Activated CD8-positive, alpha-beta memory T cell treated with anti-CD3 and anti-CD28 coated beads, Interleukin-2, amount 50 U/mL, for 24 hours (primary cell): Measurements from ENCODE around the gene ZNF385B.
"Not testable (repeated sequence)": the region's sequence is repeated elsewhere in the genome, so short reads cannot be mapped to it uniquely, and the experiment has no call there.

Source experiments
- DNase-seq: peaks from one replicate; pipeline ENCODE4 v3.0.0-alpha.2; 2020; ENCODE audit errors: extremely low read depth

The ZNF385B gene

DNA sequence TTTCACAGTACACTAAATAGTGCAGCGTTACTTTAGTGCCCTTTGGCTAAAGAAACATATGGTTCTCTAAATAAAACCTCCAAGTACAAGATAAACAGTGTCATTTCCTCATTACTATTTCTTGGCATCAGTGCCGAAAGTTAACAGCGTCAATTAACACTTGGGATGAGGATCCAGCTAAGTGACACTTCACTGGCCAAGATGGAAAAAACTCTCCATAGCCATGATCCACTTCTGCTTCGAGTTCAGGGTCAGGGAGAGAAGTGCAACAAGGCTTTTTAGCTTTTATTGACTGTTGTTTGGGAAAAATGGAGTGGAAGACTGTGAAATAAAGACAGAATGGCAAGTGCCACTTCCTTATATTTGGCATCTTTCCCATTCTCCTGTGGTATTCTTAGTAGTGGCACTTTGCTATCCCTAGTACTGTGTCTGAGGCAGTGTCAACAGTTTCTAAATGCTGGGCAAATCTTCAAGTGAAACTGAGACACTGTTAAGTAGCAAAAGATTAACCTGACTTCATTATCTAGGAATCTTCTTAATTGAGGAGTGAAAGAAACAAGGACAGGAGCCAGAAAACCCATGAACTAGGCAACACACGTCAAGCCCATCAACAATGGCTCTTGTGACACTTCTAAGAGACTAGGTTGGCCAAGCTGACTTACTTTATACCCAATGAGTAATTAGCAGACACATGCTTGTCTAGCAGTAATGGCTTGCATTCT is 374.2 kb downstream of the ZNF385B start:
- no peak for DNase-seq

DNA sequence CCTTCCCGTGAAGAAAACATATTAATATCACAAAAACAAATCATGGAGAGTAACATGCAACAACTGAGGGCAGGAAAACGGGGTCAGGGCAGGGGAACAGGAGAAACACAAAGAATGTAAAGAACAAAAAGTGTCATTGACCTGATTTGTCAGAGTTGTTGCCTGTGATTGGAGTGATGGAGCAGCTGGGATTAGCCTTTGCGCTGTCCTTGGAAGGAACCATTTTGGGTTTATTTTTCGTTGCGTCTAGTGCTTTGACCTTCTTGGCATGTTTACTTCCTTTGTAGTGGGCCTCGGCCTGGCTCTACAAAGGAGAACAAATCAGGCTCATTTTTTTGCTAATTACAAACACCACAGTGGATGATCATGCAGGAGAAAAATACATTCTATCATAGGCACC is 378.3 kb downstream of the ZNF385B start:
- DNase-seq: no peak

DNA sequence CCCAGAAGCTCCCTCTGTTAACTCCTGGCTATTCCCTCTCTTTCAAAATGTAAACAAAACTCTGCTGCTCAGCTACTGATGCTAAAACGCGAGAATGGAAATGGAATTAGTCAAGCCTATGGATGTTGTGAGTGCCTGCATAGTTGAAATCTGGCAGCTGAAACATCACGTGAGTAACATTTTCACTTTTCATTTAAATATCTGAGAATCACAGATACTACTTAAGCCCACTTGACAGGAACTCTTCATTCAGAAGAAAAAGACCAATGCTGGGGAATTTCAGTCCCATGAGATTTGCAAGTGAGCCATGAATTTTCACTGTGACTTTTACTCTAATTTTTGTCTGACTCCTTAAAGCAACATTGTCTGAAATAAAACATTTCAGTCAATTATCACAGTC is 381.5 kb downstream of the ZNF385B start:
- no peak for DNase-seq

DNA sequence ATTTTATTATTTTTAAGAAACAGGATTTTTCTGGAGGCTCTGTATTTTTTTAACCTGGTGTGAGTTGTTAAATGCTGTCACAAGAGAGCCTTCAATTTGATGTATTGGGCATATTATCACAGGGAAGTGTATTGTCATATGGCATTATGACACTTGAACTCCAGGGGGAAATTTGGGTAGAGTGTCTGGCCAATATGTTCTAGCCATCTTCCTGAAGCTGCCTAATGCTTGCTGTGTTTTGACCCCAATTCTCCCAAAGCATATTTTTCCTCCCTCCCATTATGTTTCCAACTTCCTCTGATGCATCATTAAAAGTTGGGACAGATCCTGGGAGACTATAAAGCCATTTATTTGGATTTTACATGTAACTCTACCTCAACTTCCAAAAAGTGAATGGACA is 382.6 kb downstream of the ZNF385B start:
- no peak for DNase-seq

DNA sequence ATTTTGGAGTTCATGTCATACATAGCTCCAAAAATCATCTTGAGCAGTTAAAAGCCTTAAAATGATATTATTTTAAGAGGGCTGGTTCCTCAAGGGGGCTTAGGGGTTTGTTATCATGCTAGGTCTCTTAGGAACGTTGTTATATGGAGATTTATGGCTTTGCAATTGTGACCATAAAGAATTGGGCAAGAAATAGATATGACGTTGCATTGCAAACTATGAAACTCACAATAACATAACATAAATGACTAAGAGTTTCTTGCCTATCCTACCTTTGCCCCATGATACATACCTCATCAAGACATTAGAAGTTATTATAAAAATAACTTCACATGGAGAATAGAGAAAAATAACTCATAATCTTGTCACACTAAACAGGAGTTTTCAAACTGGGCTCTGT is 390.4 kb downstream of the ZNF385B start:
- DNase-seq: no peak

DNA sequence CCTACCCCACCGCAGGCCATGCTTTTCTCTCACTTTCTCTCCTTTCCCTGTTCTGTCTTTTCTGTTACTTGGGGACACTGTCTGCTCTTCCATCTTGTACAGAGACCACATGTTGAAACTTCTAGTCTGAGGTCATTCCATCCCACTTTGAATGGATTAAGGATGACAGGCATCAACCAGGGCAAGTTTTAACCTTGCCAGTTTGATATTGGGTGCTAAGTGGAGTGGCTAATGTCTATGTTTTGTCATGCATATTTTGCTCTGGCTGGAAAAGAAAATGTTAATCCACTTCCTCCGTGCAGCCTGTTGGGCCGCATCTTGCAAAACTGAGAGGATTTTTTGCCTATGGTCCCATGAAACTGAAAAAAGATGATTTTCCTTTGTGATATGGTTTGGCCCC is 391.3 kb downstream of the ZNF385B start:
- DNase-seq: no peak

DNA sequence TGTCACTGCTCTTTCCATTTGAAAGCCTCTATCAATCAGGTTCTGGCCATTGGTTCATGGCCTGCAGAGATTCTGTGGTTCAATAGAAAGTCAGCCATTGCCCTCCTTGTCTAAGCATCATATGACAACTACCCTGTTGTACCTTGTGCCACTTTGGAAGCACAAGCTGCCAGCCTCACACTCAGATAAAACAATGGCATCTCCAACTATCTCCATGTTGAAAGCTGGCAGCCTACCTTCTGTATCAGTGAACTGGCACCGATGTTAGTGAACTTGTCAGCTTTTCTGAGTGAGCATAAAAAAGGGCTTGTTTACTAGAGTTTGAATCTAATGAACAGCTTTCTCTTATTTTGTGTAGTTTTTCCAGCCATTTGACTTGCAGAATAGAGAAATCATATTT is 393.5 kb downstream of the ZNF385B start:
- no peak for DNase-seq

DNA sequence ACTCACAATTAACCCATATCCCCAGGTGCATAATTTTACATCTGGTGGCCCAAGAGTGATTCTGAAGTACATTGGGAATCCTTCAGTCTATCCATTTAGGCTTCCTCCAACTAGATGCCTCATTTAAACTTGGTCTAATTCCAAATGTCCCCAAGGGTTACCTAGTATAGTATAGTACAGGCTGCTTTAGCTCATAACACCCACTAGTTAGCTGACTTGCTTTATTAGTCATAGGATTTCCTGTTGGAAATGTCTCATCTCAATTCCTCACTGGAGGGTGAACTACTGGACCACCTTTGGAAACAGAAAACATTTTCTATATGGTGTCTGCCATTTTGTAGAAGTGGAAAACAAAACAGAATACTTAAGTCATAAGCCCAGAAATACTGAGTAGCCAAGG is 394.3 kb downstream of the ZNF385B start:
- DNase-seq: no peak

DNA sequence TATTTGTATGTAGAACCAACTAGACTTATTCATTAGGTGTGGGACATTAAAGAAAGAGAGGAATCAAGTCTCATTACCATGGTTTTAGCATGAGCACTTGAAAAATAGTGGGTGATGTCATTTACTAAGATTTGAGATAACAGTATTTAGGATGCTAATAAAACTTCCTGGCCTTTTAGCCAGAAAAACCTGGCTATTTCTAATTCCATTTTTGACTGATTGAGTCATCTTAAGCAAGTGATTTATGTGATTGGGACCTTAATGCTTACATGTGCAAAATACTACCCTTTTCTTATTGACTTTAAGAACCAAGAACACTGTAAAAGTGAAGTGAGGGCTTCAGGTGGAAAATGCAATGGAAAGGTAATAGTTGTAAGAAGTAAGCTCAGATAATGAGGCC is 400.0 kb downstream of the ZNF385B start:
- no peak for DNase-seq

DNA sequence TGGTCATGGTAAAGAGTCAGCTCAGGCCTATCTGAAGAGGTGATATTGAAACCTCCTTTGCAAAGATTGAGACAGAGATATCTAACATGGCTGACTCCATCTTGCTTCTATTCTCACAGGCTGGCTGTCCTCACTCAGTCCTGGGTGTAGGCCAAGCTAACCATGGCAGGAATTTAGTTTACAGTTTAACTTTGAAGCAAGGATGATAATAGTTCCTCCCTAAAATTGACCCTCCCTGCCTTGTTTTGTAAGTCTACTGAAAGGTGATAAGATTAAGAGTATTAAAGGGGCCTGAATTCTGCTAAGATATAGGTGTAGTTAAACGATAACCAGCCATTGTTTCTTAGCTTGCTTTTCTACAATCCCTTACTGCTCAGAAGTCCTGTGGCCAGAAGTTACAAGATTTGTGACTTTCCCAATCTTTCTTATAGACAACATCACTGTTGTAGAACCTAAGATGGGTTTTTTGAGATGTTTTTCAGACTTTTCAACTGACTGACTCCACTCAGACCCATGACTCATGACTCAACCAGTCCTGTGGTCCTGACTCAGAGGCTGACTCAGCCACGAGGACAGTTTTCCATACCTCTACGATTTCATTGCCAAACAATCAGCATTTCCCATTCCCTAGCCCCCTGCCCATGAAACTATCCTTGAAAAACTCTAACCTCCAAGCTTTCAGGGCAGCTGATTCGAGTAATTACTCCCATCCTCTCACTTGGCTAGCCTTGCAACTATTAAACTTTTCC is 401.1 kb downstream of the ZNF385B start:
- DNase-seq: no peak

DNA sequence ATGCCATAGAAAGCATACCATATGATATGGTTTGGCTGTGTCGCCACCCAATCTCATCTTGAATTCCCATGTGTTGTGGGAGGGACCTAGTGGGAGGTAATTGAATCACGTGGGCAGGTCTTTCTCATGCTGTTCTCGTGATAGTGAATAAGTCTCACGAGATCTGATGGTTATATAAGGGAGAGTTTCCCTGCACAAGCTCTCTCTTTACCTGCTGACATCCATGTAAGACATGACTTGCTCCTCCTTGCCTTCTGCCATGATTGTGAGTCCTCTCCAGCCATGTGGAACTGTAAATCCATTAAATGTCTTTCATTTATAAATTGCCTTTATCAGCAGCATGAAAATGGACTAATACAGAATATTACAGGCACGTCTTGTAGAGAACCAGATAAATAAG is 403.3 kb downstream of the ZNF385B start:
- DNase-seq: not testable (repeated sequence)

DNA sequence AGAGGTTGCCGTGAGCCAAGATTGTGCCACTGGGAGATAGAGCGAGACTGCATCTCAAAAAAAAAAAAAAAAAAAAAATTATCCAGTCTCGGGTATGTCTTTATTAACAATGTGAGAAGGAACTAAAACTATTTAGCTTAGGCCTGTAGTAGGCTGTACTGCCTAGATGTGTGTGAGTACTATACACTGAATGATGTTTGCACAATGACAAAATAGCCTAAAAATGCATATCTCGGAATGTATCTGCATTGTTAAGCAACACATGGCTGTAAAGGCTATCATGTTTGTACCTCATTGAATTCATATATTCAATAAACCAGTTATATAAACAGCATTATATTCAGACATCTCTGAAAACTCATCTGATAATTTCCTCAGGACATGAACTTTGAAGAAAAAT is 405.6 kb downstream of the ZNF385B start:
- DNase-seq: no peak

DNA sequence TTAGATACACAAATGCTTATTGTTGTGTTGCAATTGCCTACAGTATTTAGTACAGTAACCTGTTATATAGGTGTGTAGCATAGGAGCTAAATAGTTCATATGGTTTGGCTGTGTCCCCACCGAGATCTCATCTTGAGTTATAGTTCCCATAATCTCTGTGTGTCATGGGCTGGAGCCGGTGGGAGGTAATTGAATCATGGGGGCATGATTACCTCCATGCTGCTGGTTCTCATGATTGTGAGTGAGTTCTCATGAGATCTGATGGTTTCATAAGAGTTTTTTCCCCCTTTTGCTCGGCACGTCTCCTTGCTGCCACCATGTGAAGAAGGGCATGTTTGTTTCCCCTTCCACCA is 406.3 kb downstream of the ZNF385B start:
- no peak for DNase-seq

DNA sequence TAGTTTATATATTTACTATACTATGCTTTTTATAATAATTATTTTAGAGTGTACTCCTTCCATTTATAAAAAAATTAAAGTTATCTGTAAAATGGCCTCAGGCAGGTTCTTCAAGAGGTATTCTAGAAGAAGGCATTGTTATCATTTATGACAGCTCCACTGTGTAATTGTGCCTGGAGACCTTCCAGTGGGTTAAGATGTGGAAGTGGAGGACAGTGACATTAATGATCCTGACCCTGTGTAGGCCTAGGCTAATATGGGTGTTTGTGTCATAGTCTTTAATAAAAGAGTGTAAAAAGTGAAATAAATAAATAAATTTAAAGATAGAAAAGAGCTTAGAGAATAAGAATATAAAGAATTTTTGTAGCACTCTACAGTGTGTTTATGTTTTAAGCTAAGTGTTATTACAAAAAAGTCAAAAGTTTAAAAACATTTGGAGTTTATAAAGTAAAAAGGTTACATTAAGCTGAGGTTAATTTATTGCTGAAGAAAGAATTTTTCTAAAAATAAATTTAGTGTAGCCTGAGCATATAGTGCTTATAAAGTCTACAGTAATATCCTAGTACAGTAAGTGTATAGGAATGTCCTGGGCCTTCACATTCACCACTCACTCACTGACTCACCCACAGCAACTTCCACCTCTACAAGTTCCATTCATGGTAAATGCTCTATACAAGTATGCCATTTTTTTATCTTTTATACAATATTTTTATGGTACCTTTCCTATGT is 406.8 kb downstream of the ZNF385B start:
- no peak for DNase-seq

DNA sequence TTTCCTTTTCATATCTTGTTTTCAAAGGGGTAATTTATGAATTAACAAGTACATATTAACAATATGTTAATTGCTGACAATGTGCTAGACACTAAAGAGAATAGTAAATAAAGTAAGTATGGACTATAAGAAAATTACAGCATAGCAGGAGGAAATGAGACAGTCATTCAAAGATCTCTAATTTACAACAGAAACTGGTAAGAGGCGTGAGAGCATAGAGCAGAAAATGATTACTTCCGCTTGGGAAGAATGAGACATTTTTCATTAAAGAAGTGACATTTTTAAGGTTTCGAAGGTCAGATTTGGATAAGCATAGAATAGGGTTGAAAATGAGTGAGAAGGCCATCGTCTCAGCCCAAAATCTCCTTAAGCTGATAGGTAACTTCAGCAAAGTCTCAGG is 412.4 kb downstream of the ZNF385B start:
- no peak for DNase-seq

DNA sequence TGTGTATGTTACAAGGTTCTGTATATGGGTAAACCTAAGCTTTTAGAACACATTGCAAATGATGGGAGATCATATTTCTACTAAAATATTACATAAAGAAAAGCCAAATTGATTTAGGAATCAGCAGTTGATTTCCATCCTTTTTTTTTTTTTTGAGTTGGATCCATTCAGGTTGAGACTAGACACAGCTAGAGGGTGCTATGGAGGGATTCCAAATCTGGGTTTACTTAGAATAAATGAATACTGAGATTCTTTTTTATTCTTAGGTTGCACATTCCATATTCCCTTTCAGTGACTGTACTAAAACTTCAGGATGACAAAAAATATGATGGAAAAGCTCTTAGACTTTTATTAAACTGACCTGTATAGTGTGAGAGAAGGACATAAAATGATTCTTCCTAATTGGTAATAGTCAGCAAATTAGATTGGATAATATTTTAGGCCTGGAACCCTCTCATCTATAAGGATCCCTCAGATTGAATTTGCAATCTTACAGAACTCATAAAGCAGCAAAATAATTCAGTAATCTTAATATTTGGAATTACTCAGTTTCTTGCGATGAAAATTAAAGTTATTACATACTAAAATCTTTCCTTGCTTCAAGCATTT is 413.5 kb downstream of the ZNF385B start:
- no peak for DNase-seq

DNA sequence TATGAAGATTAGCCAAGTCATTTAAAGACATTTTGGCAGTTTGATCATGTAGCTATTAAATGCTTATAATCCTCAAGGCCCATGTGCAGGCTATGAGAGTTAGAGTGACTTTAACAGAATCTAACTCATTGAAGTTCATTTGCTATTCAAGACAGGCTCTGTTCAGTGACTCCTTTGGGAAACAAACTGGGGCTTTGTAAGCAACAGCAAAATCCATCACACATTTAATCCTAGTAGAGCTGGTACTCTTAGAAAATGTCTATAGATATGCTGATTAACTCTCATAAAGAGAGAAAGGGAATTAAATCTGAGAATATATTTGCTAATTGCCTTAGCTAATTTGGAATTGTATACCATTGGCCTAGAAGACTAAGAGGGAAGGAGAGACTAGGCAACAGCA is 414.0 kb downstream of the ZNF385B start:
- no peak for DNase-seq

DNA sequence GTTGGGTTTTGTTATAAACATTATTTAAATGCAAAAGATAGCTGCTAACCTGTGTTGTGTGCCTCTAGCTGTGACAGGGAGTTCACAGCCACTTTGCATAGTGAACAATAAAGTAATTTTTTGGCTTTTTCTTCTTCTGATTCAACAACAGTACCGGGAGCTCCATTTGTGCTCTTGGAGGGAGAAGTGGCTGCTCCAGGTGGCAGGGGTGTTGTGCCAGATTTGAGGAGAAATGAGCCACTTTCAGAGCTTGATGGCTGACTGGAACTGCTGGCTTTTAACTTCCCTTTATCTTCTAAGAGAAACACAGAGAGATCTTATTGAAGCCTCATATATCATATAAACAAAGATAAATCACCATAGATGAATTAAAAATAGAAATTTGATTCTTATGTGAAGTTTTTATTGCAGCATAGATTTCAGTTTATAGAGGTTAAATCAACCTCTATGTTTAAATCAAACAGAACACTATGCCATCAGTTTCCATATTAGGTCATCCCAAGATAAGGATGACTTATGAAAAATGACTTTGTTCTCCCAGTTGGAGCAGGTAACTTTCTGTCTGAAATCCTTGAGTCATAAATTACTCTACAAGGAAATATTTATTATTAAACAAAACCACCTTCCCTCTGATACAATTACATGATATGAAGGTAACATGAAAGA is 414.8 kb downstream of the ZNF385B start:
- no peak for DNase-seq

DNA sequence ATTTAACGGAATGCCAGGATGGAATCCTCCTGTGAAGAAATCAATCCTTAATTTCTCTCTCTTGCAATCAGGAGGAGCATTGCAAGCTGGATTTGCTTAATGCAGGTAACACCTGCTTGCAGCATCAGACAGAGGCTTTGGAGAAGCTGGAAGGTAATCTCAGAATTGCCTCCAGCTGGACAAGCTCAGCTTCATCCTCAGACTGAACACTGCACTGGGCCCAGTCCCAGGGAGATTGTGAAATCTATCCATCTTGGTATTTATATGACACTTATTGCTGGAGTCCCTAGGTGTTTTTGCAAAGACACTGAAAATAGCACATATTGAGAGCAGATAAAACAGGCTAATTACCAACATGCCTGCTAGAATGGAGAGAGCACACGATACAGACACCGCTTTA is 417.4 kb downstream of the ZNF385B start:
- DNase-seq: no peak

DNA sequence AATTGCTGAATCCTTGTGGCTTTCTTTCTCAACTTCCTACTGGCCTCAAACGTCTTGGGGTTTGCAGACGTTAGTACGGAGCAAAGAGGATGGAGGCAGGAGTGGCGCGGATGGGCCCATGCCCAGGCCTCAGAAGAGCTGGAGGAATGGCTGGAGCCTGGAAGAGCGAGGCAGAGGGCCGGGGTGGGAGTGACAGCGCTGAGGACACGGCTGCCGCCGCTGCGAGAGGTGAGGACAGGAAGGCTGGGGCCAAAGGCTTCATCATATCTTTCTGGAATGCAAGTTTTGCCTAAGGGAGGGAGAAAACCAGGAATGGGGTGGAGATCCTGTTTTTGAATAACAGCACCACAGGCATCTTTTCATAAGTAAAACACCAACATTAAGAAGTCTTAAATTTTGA is 418.2 kb downstream of the ZNF385B start:
- no peak for DNase-seq

DNA sequence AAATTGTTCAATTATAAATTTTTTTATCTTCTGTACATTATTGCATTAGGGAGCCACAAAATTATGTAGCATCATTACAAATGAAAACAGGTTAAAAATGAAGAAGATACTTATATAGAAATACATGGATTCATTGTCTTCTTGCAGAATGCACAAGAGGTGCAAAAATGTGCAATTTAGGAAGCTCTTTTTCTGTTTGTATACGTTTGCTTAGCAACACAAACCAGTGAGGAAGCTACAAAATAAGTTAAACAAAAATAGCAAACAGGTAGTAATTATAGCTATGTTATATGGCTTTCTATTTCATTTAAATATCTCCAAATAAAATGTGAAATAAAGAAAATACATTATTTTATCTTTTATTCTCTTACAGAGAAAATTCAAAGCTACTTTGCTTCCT is 419.2 kb downstream of the ZNF385B start:
- DNase-seq: no peak

DNA sequence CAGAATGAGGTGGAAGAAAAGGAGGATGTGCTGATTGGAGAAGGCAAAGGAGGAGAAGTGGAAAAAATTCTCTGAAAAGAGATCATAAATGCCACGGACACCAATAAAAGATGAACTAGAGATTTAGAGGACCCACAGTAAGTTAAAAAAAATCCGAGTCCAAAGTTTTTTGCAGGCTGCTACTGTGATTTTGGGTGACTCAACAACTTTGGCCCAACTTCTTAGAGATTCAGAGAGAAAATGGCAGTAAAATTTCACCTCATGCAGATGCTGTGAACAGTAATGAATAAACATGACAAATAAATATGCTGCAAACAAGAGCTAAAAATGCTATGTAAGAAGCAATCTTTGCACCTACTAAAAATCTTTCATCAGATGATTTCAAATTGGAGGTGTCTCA is 419.9 kb downstream of the ZNF385B start:
- DNase-seq: no peak
